Mononuclear cell (primary cell): ENCODE measurements around the gene WFDC5. TPM values are rescaled to one million over a fixed set of nuclear protein-coding genes. Genes with fewer than 3 reads are reported as not detected.
"Not testable (repeated sequence)": the region's sequence is repeated elsewhere in the genome, so short reads cannot be mapped to it uniquely, and the experiment has no call there.

Experiments
- H3K27me3 ChIP-seq: 2 replicates; pipeline ENCODE4 v1.6.0; 2011; ENCODE audit warnings: low read length, control low read depth; ENCODE audit not compliant: insufficient read depth
- H3K4me1 ChIP-seq: 2 replicates; pipeline ENCODE4 v1.5.1; 2011; ENCODE audit warnings: mild to moderate bottlenecking, low read length, control low read depth; ENCODE audit not compliant: insufficient read depth
- H3K4me3 ChIP-seq: 2 replicates; pipeline ENCODE4 v1.5.1; 2011; ENCODE audit warnings: mild to moderate bottlenecking, low read length, moderate library complexity
- H3K9me3 ChIP-seq: 2 replicates; pipeline ENCODE4 v1.5.1; 2011; ENCODE audit warnings: low read depth, mild to moderate bottlenecking, control low read depth, low read length
- total RNA-seq: library from RNA; depleted of rRNA; stranded (reverse); fragments of >200 nt; gene quantifications from one replicate; pipeline ENCODE4 v1.2.3, GENCODE V29; 2012

Gene WFDC5
- total RNA-seq, 1 donor = not detected

DNA sequence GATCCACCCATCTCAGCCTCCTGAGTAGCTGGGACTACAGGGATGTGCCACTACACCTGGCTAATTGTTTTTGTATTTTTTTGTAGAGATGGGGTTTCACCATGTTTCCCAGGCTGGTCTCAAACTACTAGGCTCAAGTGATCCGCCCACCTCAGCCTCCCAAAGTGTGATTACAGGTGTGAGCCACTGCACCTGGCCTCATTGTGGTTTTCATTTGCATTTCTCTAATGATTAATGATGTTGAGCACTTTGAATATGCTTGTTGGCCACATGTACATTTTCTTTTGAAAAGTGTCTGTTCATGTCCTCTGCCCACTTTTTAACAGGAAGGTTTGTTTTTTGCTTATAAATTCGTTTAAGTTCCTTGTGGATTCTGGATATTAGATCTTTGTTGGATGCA is 51.9 kb downstream of the WFDC5 start:
- not testable (repeated sequence) for H3K4me1 ChIP-seq, H3K27me3 ChIP-seq, H3K9me3 ChIP-seq, H3K4me3 ChIP-seq

DNA sequence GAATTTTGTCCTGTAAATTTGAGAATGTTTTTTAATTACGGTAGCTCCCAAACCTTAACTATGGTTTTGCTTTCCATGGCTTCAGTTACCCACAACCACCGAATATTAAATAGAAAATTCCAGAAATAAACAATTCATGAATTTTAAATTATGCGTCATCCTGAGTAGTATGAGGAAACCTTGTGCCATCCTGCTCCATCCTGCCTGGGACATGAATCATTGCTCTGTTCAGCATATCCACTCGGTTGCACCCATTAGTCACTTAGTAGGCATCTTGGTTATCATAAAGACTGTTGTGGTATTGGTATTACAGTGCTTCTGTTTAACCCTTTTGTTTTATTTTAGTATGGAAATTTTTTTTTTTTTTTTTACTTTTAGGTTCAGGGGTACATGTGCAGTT is 53.7 kb downstream of the WFDC5 start:
- H3K4me3 ChIP-seq = no peak overlapping the region
- no peaks in the 10 kb centered on the region for H3K27me3 ChIP-seq
- H3K9me3 ChIP-seq = no peaks in the 10 kb centered on the region
- H3K4me1 ChIP-seq = peaks cover 6% of the 10 kb centered on the region

DNA sequence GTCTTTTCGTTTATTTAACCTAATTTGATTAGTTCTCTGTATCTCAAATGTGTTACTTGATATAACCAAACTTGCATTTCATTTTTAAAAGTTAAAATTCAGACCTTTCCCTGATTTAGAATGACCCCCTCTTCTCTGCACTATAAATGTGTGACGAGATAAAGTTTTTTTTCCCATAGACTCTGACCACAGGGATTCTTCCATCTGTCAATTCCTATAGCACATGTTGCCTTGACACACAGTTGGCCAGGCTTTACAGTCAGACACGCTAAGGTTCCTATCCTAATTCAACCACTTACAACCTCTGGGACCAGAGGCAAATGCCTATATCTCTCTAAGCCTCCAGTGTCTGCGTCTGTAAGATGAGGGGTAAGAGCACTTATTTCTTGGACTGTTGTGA is 54.7 kb downstream of the WFDC5 start:
- Histone ChIP-seq H3K4me3 (no peak overlapping the region), H3K4me1 (peaks cover 6% of the 10 kb centered on the region), H3K9me3 (no peaks in the 10 kb centered on the region), H3K27me3 (no peaks in the 10 kb centered on the region)

Other genes with a start within 250 kb of the WFDC5 start
- gene YWHAB, start 229.5 kb downstream of the WFDC5 start, total RNA-seq = 107 TPM
- gene PABPC1L, start 205.1 kb downstream of the WFDC5 start, total RNA-seq = 6.6 TPM
- 8.0 TPM for gene TOMM34, start 154.8 kb downstream of the WFDC5 start, total RNA-seq
- gene STK4, start 148.7 kb downstream of the WFDC5 start, total RNA-seq = 372 TPM
- not detected for gene KCNS1, start 14.0 kb downstream of the WFDC5 start, total RNA-seq
- gene WFDC12, start 9.3 kb upstream of the WFDC5 start, total RNA-seq = not detected
- gene PI3, start 59.7 kb upstream of the WFDC5 start, total RNA-seq = not detected
- not detected for gene SEMG1, start 91.9 kb upstream of the WFDC5 start, total RNA-seq
- not detected for gene SEMG2, start 106.2 kb upstream of the WFDC5 start, total RNA-seq
- 0.63 TPM for gene SLPI, start 139.4 kb upstream of the WFDC5 start, total RNA-seq
- not detected for gene RBPJL, start 191.7 kb upstream of the WFDC5 start, total RNA-seq
- not detected for gene MATN4, start 193.1 kb upstream of the WFDC5 start, total RNA-seq
- 17.1 TPM for gene SDC4, start 233.2 kb upstream of the WFDC5 start, total RNA-seq
- 63.8 TPM for gene SYS1, start 248.0 kb upstream of the WFDC5 start, total RNA-seq